ENCODE data around the gene KAZN. TPM values are rescaled to one million over a fixed set of nuclear protein-coding genes. Genes with fewer than 3 reads are reported as not detected.

The KAZN gene
- total and polyA plus RNA-seq, 2 of the 8 experiments (the other 6 are each of a cell fraction or from before 2014, with no cell fraction given), result 3.7 to 11.8 TPM

DNA sequence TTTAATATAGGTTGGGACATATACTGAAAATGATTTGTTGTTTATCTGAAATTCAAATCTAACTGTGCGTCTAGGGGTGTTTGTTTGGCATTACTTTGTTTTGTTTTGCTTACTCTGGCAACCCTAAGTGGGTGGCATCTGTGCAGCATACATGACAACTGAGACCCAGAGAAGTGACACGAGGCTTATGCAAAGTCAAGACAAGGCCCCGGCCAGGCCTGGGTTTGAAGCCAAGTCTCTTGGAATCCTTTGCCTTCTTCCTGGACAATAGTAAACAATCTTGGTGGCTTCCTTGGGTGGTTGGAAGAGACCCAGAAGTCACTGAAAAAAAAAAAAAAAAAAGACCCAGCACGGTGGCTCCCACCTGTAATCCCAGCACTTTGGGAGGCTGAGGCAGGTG lies 357.5 kb downstream of the KAZN start:
- H3K4me1 ChIP-seq (replicated peaks in 1 of 4; ENCODE audit: control insufficient read depth in 3 of 4, insufficient read depth in 4 of 4, low read length in 3 of 4), result peaks cover 0 to 3% (median under 1%) of the 10 kb centered on the region in 4 experiments; a peak in 2 of 7 replicates
- H3K36me3 ChIP-seq (ENCODE audit: control insufficient read depth in 2 of 4, insufficient read depth in 4 of 4, low read length in 3 of 4), result no peaks in the 10 kb centered on the region
- H2BK120ac ChIP-seq (replicated peaks; ENCODE audit: low read depth, low read length), result no peak overlapping the region
- FAIRE-seq, result no peak
- no peak overlapping the region for H3K14ac ChIP-seq (ENCODE audit: insufficient read length)
- 94% methylated on average over 3 of the region's 4 CpGs; no CpG with 5 or more reads in 1 of the 2 experiments for WGBS, 2 experiments (ENCODE audit: extremely low coverage in 1 of 2, insufficient coverage in 1 of 2, insufficient read length in 1 of 2, insufficient replicate concordance in 2 of 2, low coverage in 1 of 2, low lambda C conversion rate in 2 of 2, missing lambda C conversion rate in 1 of 2)
- no peak overlapping the region for H2BK20ac ChIP-seq (ENCODE audit: low read length)
- no peak overlapping the region for H2AK5ac ChIP-seq (ENCODE audit: low read depth, low read length)
- no peak overlapping the region for H4K5ac ChIP-seq (ENCODE audit: insufficient read length, low read depth, low read length)
- no peak overlapping the region for H2BK15ac ChIP-seq (ENCODE audit: low read length)
- no peak overlapping the region for H3K9ac ChIP-seq (replicated peaks in 1 of 4; ENCODE audit: extremely low read depth in 1 of 4, low read depth in 3 of 4, low read length in 3 of 4)
- H3K4ac ChIP-seq (replicated peaks; ENCODE audit: insufficient read length, low read depth, low read length), result no peak overlapping the region
- no peak overlapping the region for H2AFZ ChIP-seq (ENCODE audit: low read length)
- H2BK5ac ChIP-seq (ENCODE audit: low read depth, low read length), result no peak overlapping the region
- POLR2A ChIA-PET (ENCODE audit: partially characterized antibody), result no interaction called here
- H3K79me1 ChIP-seq (ENCODE audit: low read depth, low read length), result no peaks in the 10 kb centered on the region
- H3K23me2 ChIP-seq (ENCODE audit: low read depth, low read length), result no peaks in the 10 kb centered on the region
- peaks cover 0 to 7% of the 10 kb centered on the region in 2 experiments; a peak in 2 of 4 replicates for H3K9me3 ChIP-seq (ENCODE audit: insufficient read depth in 2 of 2, low read depth in 1 of 2, low read length in 1 of 2)
- H3K79me2 ChIP-seq (ENCODE audit: control insufficient read depth in 1 of 2, insufficient read depth in 2 of 2, low read length in 2 of 2), result no peaks in the 10 kb centered on the region
- no peak overlapping the region for H2BK12ac ChIP-seq (ENCODE audit: low read depth, low read length)
- CTCF ChIA-PET (ENCODE audit: partially characterized antibody), result interaction anchor here (0.9 kb wide), 1 partner anchor 8 kb away, joined by 3 read pairs; no protein-coding TSS in a partner anchor
- H4K8ac ChIP-seq (ENCODE audit: extremely low read depth, insufficient read depth, low read length), result no peak overlapping the region
- no peak overlapping the region for H3K56ac ChIP-seq (replicated peaks; ENCODE audit: insufficient read length, low read depth, low read length)
- no peak overlapping the region for H3K27ac ChIP-seq (ENCODE audit: low read depth, low read length)
- no peak overlapping the region for H3K18ac ChIP-seq (ENCODE audit: extremely low read depth, low read length)
- no peak overlapping the region for H3K4me3 ChIP-seq (ENCODE audit: extremely low read depth in 1 of 4, insufficient read depth in 2 of 4, low read depth in 3 of 4, low read length in 4 of 4)
- H4K91ac ChIP-seq (replicated peaks; ENCODE audit: insufficient read length, low read length), result no peak overlapping the region
- no peak for DNase-seq (ENCODE audit: low read depth in 1 of 2, low spot score in 2 of 2)
- no peaks in the 10 kb centered on the region for H3K27me3 ChIP-seq (replicated peaks in 1 of 4; ENCODE audit: control insufficient read depth in 3 of 4, extremely low read depth in 1 of 4, insufficient read depth in 3 of 4, low read length in 3 of 4)
- no peak overlapping the region for H3K23ac ChIP-seq (ENCODE audit: insufficient read length)
- H4K20me1 ChIP-seq (replicated peaks in 1 of 2; ENCODE audit: control insufficient read depth in 1 of 2, insufficient read depth in 2 of 2, low read length in 2 of 2), result peaks cover 0 to 8% of the 10 kb centered on the region in 2 experiments
- no peak overlapping the region for H3K4me2 ChIP-seq (ENCODE audit: insufficient read depth in 1 of 2, low read depth in 2 of 2, low read length in 2 of 2)
- TF ChIP-seq GABPA (IDR thresholded peaks at IDR 0.05; ENCODE audit: borderline replicate concordance, insufficient read depth, low read length), result no peak
- no peak for TF ChIP-seq BACH1 (IDR thresholded peaks at IDR 0.05; ENCODE audit: low read length)
- TF ChIP-seq SP2 (IDR thresholded peaks at IDR 0.05; ENCODE audit: low read length), result no peak
- no peak for TF ChIP-seq CHD1 (IDR thresholded peaks at IDR 0.05; ENCODE audit: low read depth, low read length)
